Putamen (tissue), 1 donor: ENCODE results near the gene OTC.

Source experiments
- DNase-seq: peaks from one replicate; pipeline ENCODE4 v3.0.0-alpha.2; 2016; ENCODE audit warnings: low spot score

OTC gene

DNA sequence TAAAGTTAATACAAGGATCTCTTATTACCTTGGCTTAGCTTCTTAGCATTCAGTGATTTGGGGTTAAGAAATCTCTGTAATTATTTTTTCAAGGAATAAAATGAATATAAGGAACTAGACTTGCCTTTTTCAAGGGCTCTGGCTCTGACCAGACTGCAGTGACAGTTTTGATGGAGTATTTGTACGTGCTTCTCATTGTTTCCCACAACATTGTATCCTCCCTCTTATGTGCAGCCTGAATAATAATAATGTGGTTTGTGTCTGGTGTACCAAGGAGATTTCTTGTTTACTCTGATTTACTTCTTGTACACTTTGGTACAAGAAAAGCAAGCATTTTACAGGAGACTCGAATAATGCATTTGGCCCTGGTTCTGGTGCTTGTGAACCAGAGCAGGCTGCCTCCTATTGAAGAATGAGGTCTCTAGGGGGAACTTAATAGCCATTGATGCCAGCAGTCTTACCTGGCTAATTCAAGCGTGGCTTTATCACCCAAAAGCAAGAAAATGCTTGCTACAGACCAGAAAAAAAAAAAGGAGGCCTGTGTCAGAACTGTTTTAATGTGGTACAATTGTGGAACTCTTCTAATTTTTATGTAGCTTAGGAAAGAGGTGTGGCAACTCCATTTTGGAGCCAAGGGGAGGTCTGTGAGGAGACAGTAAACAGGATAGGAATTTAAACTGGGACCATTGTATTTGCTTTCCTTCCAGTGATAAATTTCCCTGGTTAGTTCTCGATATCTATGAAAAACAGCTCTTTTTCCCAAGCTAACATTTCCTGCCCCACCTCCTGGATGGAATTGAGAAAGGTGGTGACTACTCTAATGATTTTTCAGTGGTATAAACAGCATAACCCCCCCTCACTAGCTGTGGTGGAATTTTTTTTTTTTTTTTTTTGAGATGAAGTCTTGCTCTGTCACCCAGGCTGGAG, 5.6 kb downstream of the OTC start:
- DNase-seq, result no peak

DNA sequence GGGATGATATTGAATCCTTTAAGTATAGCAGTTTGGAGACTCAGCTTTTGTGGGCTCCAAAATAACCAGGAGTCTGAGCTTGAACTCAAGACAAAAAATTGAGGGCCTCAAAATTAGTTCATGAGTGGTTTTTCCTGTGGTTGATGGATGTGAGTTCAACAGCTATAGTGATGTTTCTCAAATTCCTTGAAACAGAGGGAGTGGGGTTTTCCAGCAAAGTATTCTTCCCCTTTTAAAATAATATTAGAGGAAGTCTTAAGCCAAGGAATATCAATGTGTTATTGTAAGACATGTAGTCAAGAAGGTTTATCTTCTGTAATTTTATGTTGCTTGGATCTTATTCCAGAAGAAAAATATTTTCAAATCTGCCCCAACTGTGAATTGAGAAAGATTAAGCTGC, 10.6 kb downstream of the OTC start:
- DNase-seq, result no peak

DNA sequence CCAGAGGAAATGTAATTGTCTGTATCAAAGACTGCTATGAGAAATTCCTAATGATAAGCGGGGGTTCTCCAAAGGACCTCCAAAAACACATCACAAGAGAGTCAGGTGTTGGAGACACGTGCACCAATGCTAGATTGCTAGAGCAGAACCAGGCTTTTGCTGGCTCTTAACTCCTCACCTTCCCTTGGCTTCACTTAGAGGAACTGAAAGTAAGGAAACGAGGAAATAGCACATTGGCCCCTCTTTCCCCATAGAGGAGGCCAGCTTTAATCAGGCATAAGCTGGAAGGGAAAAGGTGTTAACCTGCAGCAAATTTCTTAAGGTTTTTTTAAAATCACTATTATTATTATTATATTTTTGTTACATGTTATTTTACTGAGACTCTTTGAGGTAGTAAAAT, 13.6 kb downstream of the OTC start:
- DNase-seq, result no peak

DNA sequence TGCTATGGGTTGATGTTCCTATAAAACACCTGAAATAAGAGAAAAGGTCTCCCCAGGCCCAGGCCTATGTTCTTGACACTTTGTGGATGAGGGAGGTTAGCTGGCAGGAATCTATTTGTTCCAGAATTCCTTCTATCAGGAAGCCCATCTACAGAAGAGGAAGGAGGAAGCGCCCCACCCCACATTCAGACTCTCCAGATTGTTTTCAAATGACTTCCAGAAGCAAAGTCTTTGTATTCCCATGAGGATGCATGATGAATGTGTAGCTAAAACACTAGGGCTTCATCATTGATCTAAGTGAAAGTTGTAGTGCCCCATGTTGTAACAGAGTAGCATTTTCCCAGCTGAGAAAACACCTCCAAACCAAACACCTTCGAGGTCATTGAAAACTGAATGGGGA, 16.4 kb downstream of the OTC start:
- no peak for DNase-seq

DNA sequence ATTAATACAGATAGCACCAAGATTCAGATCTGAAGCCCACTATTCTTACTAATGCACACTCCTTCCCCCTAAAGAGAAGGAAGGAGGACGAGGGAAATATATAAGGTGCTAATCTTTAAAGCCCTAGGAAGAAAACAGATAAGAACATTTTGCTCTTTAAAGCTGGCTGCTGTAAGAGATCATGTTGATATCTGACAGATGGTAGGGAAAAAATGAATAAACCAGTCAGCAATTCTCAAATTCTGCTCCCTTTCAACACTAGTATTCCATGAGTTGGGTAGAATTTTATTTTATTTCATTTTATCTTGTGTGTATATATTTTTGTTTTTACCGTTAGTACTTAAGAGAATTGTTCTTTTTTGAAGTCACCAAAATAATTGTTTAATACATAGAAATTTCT, 19.2 kb downstream of the OTC start:
- no peak for DNase-seq

DNA sequence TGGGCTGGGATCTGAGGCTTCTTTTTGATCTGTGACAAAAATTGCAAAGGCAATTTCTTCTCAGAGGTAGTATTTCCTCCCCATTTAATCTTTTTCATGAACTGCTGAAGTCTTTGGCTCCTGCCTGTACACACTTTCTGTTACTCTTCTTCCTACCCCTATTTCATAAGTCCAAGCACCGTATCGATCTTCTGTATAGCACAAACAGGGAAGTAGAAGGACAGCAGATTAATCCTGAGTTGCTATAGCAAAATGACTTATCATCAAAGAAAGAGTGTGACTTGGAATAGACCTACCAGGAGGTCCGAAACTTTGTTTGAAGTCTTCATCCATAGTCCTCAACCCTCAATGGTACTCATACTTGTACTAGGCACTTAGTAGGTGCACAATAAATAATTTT, 22.0 kb downstream of the OTC start:
- no peak for DNase-seq

DNA sequence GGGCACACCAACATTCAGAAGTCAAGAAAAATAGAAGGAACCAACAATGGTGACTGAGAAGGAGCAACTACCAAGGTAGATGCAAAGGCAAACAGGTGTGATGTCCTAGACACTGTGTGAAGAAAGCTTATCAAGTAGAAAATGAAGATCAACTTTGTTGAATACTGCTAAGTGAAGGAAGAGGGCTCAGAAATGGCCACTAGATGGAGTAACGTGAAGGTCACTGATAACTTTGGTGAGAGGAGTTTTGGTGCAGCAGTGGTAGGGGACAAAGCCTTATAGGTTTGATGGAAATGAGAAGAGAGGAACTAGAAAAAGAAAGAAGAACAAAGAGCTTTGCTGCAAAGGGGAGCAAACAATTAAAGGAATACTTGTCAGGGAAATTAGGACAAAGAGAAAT, 23.5 kb downstream of the OTC start:
- DNase-seq, result no peak

DNA sequence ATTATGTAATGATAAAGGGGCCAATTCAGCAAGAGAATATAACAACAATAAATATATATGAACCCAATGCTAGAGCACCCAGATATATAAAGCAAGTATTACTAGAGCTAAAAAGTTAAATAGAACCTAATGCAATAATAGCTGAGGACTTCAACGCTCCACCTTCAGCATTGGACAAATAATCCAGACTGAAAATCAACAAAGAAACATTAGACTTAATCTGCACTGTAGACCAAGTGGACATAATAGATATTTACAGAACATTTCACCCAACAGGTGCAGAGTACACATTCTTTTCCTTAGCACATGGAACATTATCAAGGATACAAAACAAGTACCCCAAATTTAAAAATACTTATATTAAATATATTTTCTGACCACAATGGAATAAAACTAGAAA, 24.3 kb downstream of the OTC start:
- DNase-seq, result no peak

DNA sequence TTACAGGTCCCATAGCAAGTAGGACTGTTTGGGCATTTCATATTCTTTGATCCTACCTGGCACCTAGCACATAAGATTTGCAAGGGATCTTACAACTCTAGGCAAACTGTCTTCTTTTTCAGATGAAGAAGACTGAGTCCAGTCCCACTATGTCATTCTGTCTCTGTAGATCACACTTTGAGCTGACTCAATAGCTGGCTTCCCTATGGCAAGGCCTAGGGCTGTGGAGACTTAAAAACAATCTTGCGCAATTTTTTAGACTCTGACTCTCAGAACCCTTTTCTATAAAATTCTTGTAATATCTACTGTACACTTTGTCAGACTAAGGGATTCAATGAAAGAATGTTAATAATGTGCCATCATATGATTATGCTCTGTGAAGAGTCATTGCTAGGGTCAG, 26.7 kb downstream of the OTC start:
- no peak for DNase-seq

DNA sequence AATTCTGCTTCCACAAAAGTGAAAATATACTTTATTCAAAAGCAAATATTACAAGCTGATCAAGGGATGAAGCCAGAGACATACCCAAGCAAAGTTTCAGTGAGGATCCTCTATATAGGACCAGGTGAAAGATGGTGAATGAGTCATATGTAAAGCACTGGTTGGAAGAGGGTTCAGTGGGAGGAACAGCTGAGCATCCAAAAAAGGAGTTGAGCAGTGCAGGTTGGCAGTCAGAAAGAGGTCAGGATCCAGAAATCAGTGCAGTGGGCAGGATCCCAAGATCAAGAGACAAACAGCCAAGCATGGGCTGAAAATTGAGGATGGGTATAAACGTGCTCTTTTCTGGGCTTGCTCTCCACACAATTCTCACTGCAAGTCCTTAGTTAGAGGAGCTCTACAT, 30.3 kb downstream of the OTC start:
- peak; percentile 0 for DNase-seq

DNA sequence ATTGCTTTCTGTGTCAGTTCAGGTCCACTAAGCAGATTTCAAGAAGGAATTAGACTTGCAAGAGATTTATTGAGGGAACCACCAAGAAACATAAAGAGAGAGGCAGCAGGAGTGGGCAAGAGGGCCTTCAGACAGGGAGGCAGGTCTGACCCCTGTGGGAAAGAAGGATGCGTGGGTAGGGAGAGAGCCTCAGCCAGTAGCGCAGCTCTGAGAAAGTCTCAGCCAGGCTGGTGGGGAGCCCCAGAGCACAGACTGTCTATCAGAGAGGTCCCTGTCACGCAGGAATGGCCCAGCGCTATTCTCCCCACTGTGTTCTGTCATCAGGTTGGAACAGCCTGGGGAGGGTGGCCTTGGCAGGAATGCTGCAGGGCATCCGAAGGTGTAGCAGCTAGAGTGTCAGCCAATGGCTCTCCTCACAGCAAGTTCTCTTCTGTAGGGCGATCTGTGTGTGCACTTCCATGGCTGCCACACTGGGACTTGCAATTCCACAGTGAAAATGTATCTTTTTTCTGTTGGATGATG, 48.0 kb downstream of the OTC start:
- DNase-seq, result no peak

DNA sequence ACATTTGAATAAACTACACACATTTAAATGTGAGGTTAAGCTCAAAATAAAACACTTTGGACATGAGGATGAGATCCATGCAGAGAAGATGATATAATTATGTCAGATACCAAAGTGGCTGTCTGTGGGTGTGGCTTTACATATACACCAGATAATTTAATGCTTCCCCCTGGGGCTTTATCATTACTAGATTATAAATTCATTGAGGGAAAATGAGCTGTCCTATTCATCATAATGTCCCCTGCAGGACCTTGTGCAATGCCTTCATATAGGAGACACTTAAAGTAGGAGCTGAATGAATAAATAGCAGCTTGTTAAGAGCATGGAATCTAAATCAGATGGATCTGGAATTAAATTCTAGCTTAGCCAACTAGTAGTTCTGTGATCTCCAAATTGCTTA, 49.7 kb downstream of the OTC start:
- DNase-seq, result no peak

DNA sequence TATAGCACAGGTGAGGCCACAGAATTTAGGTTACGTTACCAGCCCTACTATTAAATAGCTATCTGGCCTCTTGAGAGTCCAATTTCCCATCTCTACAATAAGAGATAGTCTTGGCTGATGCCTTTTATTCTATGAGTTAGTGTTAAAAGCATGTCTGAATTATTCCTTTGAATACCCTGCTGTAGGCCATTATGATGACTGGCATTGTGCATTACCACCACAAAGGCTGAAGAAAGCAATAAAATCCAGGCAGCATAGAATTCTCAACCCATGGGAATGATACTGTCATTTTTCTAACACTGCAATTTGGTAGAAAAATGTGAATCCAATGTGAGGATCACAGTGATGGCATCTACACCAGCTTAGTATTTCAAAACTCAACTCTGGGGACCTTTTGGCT, 51.4 kb downstream of the OTC start:
- DNase-seq, result no peak

DNA sequence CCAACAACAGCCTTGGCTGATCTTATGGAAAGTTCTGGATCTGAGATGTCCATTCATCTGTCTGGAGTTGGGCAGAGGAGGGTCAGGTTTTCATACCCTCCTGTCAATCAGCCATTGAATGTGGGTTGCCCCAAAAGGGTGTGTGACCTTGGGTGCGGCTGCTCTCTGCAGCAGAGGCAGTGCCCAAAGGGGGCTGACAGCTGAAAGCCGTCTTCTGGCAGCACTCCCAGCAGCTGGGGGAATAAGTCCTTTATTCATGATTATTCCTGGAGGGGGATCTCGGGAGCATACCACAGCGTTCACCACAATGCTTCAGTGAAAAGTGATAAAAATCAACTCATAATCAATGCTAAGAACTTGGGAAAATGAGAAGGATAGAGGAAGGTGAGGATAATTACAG, 54.7 kb downstream of the OTC start:
- no peak for DNase-seq

DNA sequence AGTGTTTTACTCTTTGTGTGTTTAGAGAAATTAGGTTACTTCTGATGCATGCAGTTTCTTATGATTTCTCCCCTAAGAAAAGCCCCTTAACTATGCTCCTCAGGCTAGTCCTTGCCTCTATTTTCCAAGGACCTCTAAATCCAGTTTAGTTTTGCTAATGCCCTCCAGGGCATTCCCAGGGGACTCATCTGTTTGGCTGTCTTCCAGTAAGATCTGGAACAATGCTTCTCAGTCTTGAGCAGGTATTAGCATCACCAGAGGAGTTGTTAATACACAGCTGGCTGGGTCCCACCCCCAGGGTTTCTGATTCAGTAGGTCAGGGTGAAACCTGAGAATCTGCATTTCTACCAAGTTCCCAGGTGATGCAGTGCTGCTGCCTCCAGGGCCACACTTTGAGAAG, 56.9 kb downstream of the OTC start:
- DNase-seq, result no peak

DNA sequence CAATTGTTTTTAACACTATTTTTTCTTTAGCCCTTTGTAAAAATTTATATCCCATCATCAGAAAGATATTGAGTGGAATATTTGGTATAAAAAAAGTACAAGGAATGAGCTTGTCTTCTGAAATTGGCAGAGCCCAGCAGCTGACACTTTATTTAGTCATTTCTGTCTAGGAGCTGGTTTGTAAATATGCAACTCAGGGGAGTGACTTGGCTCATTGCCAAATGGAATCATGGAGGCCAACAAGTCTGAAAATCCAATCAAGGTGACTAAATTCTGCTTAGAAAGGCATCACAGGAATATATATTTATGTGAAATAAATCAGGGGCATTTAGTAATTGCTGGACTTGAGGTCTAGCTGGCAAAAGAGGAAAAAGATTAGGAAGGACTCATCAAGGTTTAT, 74.4 kb downstream of the OTC start:
- no peak for DNase-seq

DNA sequence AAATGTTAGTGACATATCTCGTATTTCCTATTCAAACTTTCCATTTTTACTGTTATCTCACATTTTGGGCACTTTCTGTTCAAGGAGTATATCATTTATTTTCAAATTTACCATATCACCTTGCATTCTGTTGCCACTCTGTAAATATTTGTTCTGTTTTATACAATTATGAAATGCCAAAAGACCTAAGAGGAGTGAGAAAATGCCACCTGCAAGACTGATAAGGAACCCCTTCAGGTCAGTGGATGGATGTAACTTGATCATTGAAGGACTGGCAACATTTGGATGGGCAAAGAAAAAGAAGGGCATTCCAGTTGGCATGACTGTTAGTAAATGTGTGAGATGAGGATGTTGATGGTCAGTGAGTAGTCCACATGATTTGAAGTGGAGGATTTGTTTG, 79.1 kb downstream of the OTC start:
- DNase-seq, result no peak

DNA sequence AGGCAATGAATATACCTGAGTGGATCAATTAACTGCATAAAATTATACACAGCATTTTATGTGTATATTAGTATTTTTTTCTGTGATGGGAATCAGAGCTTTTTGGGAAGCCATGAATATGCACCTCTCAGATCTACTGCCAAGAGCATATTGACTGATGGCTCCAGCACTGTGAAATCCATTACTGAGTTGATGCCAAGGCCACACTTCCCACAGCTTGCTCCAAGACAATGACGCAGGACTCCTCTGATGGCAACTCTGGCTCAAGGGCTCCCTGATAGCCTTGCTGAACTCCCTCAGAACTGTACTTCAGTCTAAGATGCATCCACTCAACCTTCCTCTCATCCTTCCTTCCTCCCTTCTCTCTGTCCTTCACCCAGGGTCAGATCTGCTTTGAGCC, 82.7 kb downstream of the OTC start:
- DNase-seq, result no peak

DNA sequence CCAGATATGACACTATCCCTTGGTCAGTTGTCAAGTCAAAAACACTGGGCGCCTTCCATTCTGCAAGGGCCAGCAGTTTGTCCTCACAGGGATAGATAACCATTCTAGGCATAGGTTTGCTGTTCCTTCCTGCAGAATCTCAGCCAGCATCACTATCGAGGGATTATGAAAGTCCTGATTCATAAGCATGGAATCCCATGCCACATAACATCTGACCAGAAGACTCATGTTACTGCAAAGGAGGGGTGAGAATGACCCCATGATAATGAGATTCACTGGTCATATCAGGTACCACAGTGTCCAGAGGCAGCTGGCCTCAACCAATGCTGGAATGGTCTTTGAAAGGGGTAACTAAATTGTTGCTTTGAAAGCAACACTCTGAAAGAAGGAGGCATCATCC, 84.7 kb downstream of the OTC start:
- DNase-seq, result no peak

DNA sequence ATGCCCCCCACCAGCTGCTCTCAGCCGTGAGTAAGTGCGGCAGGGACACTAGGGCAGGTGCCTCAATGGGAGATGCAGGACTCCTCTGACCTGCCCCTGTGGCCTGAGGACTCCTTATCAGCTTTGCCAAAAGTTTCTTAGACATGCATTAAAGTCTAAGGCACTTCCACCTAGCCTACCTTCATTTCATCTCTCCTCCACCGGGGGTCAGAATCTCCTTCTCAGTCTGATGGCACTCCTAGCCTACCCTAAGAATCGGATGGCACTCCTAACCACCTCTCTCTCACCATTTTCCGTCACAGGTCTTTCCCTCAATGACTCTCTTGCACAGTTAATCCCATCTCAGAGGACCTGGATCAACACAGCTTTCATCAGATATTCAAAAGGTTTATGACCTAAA, 85.9 kb downstream of the OTC start:
- DNase-seq, result no peak

DNA sequence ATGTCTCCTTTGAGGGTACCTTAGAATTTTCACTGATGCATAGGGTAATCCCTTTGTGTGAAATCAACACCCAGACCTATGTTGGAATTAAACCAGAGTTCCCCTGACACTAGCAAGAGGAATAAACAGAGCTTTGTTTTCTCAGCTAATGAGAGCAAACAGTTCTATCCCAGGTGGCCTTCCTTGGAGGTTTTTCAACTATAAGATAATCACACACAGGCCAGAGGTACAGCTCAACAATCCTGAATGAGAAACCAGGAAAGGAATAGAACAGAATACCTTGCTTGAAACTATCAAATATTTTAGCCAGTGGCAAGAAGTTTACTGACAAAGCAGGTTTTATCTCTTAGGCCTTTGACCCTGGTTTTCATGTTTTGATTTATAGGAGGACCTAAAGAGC, 100.2 kb downstream of the OTC start:
- DNase-seq, result no peak

DNA sequence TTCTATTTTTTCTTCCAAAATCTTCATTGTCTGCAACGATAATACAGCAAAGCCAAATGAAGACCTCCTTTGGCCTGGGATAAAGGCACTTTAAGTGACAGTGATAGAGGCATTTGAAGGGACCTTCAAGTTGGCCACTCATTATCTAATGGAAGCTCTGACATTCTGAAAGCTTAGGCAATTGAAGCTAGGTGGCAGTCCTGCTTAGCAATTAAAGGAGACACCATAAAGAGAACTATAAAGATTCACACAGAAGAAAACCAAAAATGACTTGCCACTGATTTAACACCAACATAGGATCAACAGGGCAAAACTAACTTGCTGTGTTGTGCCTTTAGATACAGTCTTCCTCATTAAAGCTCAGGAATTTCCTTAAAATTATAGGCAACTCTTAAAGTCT, 105.7 kb downstream of the OTC start:
- no peak for DNase-seq

DNA sequence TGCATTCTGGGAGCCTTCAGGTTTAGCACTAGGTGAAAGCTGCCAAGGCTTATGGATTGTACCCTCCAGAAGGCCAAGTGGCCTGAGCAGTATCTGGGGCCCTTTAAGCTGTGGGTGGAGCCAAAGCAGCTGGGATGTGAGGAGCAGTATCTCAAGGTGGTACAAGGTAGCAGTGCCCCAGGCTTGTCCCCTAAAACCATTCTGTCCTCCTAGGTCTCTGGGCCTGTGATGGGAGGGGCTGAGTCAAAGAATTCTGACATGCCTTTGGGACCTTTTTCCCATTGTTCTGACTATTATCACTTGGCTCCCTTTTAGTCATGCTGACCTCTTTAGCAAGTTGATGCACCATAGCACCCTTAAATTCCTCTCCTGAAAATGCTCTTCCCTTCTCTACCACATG, 109.9 kb downstream of the OTC start:
- no peak for DNase-seq

DNA sequence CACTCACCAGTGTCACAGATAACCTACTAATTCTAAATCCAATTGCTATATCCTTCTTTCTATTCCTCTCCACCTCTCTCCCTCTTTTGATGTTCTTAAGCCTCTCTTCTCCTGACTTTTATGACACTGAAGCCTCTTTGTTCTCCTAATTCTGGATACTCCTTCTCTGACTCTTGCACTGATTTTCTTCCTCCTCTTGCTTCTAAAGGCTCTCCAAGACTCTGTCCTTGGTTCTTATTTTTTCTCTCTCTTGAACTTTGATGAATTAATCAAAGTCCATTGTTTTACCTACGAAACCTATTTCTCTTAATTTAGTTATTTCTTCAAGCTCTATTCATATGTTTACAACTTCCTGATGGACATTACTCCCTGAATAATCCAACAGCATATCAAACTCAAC, 113.3 kb downstream of the OTC start:
- no peak for DNase-seq
